HTR-8/SVneo (cell line): ENCODE results near the gene RPN2.

Source experiments
- DNase-seq: peaks from one replicate; pipeline ENCODE4 v3.0.0; 2011; ENCODE audit warnings: low spot score, mixed read lengths; ENCODE audit not compliant: insufficient read length
- FAIRE-seq: peaks from 2 replicates; lab custom pipeline; 2011; peaks lifted over from hg19 to GRCh38; lab: Jason Lieb, UNC

Gene RPN2

GRCh38 chr20:37207171-37207570 is 28.0 kb downstream of the RPN2 start:
- peak; percentile 9 for FAIRE-seq
- DNase-seq, result no peak

- FAIRE-seq, result no peak
- DNase-seq, result no peak
Measured at GRCh38 chr20:37209193-37209592, 30.1 kb downstream of the RPN2 start.

- no peak for FAIRE-seq
- no peak for DNase-seq
Measured at GRCh38 chr20:37209661-37210314, 30.7 kb downstream of the RPN2 start.

GRCh38 chr20:37218441-37218840 is 39.3 kb downstream of the RPN2 start:
- no peak for DNase-seq
- no peak for FAIRE-seq

- DNase-seq (no peak), FAIRE-seq (no peak)
Measured at GRCh38 chr20:37218976-37219375, 39.8 kb downstream of the RPN2 start.

- peak; percentile 85 for FAIRE-seq
- no peak for DNase-seq
Measured at GRCh38 chr20:37219751-37220668, 40.9 kb downstream of the RPN2 start.

GRCh38 chr20:37220731-37221130 is 41.6 kb downstream of the RPN2 start:
- peak; percentile 38 for FAIRE-seq
- DNase-seq, result no peak

GRCh38 chr20:37222086-37222485 is 43.0 kb downstream of the RPN2 start:
- no peak for FAIRE-seq
- no peak for DNase-seq

- peak; percentile 74 for FAIRE-seq
Measured at GRCh38 chr20:37223053-37223452, 43.9 kb downstream of the RPN2 start.

GRCh38 chr20:37225146-37225545 is 46.0 kb downstream of the RPN2 start:
- FAIRE-seq, result no peak

More at GRCh38 chr20:37223053-37223452, 43.9 kb downstream of the RPN2 start:
- no peak for DNase-seq

GRCh38 chr20:37226889-37227288 is 47.8 kb downstream of the RPN2 start:
- DNase-seq (no peak), FAIRE-seq (no peak)

More at GRCh38 chr20:37225146-37225545, 46.0 kb downstream of the RPN2 start:
- no peak for DNase-seq

- no peak for FAIRE-seq
- DNase-seq, result no peak
Measured at GRCh38 chr20:37228082-37228481, 49.0 kb downstream of the RPN2 start.

- DNase-seq (no peak), FAIRE-seq (no peak)
Measured at GRCh38 chr20:37228656-37229055, 49.5 kb downstream of the RPN2 start.

GRCh38 chr20:37229357-37229756 is 50.2 kb downstream of the RPN2 start:
- no peak for FAIRE-seq
- no peak for DNase-seq

GRCh38 chr20:37230200-37230599 is 51.1 kb downstream of the RPN2 start:
- FAIRE-seq (peak; percentile 55), DNase-seq (no peak)

GRCh38 chr20:37231947-37232630 is 53.0 kb downstream of the RPN2 start:
- no peak for DNase-seq
- no peak for FAIRE-seq

- FAIRE-seq, result no peak
Measured at GRCh38 chr20:37233548-37234253, 54.6 kb downstream of the RPN2 start.

GRCh38 chr20:37234254-37234581 is 55.1 kb downstream of the RPN2 start:
- FAIRE-seq, result peak; percentile 76
- no peak for DNase-seq

More at GRCh38 chr20:37233548-37234253, 54.6 kb downstream of the RPN2 start:
- DNase-seq, result no peak

- FAIRE-seq (no peak), DNase-seq (no peak)
Measured at GRCh38 chr20:37235065-37235464, 55.9 kb downstream of the RPN2 start.

GRCh38 chr20:37236462-37236861 is 57.3 kb downstream of the RPN2 start:
- no peak for DNase-seq
- FAIRE-seq, result peak; percentile 33
